Mucosa of rectum (tissue), 2 donors: ENCODE data around the gene UNC5B.
"Not testable (repeated sequence)": the region's sequence is repeated elsewhere in the genome, so short reads cannot be mapped to it uniquely, and the experiment has no call there.

ENCODE experiments used
- H3K27ac ChIP-seq, 2 donors: one replicate each; pipeline ENCODE4 v1.7.0; 2013; ENCODE audit warnings: inconsistent platforms in 2 of 2, low read depth in 2 of 2, low read length in 2 of 2
- H3K27me3 ChIP-seq, 2 donors: one replicate each; pipeline ENCODE4 v1.7.0; 2013; ENCODE audit warnings: low read length in 2 of 2; ENCODE audit not compliant: control insufficient read depth in 2 of 2, insufficient read depth in 2 of 2
- H3K36me3 ChIP-seq, 2 donors: one replicate each; pipeline ENCODE4 v1.7.0; 2013; ENCODE audit warnings: low read length in 2 of 2; ENCODE audit not compliant: control insufficient read depth in 2 of 2, insufficient read depth in 2 of 2
- H3K4me1 ChIP-seq, 2 donors: one replicate each; pipeline ENCODE4 v1.7.0; 2013; ENCODE audit warnings: low read length in 2 of 2, mild to moderate bottlenecking in 1 of 2; ENCODE audit not compliant: control insufficient read depth in 2 of 2, insufficient read depth in 2 of 2
- H3K4me3 ChIP-seq, 2 donors: one replicate each; pipeline ENCODE4 v1.7.0; 2013; ENCODE audit warnings: low read length in 2 of 2
- H3K9ac ChIP-seq, 2 donors: one replicate each; pipeline ENCODE4 v1.7.0; 2013; ENCODE audit warnings: low read length in 2 of 2, low read depth in 1 of 2, mild to moderate bottlenecking in 1 of 2
- H3K9me3 ChIP-seq, 2 donors: one replicate each; pipeline ENCODE4 v1.7.0; 2013; ENCODE audit warnings: low read length in 2 of 2; ENCODE audit not compliant: control insufficient read depth in 2 of 2
- donor health status: healthy.
- donor health status: Normal muscosa, but diverticular disease.

The UNC5B gene

DNA sequence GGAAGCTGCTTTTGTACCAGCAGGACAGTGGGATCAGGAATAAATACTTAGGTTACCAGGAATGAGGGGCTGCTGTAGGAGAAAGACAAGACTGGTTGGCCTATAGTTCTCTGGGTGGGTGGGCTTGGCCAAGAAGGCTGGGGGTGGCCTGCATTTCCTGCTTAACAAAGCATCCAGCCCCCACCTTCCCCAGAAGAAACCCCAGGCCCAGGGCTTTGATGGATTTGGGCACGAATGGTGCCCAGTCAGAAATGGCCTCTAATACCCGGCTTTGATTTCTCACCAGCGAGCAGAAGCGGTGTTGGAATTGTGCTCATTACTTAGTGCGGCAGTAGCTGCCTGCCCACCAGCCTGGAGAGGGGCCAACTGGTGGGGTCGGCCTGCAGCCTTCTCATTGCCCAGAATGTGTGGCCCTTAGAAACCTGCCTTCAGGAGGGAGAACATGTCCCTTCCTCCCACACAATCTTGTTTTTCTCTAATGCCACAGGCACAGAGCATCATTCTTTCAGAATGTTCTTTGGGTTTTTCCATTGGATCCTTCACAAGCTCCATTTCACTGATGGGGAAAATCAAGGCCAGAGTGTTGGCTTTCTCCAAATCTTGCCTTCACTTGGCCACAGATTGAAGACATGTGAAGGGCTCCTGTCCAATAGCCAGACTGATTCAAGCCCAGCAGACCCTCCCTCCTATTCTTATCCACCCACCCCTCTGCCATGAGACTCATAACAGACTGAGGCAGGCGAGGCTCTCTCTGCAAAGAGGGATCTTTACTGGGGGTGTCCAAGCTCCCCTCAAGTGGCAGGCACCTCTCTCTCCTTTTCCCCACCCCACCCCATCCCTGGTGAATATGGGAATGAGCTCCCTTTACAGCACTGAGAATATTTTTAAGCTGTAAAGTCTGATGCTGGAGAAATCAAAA lies 2.5 kb downstream of the UNC5B start:
- Histone ChIP-seq H3K9ac (no peak overlapping the region), H3K27me3 (peaks cover 16 to 28% of the 10 kb centered on the region in 2 donors), H3K4me1 (peaks cover 20 to 41% of the 10 kb centered on the region in 2 donors), H3K36me3 (no peaks in the 10 kb centered on the region), H3K9me3 (no peaks in the 10 kb centered on the region), H3K4me3 (peak overlapping the region; percentile 68 to 80), H3K27ac (no peak overlapping the region)

DNA sequence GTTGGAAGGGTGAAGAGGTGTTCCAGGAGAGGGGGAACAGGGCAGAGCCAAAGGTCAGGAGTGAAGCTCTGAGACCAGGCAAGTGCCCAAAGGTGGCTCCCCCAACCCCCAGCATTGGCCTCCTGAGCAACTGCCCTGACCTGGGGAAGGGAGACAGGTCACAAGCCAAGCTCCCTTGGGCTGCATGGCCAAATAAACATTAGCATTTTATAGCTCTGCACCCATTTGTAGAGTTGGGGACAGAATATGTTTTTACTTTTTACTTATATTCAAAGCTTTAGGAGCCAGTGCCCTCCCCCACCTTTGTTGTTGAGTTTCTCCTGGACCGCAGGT lies 4.0 kb downstream of the UNC5B start:
- Histone ChIP-seq H3K36me3 (no peaks in the 10 kb centered on the region), H3K27ac (no peak overlapping the region), H3K4me3 (no peak overlapping the region), H3K27me3 (peaks cover 4 to 19% of the 10 kb centered on the region in 2 donors), H3K4me1 (peaks cover 20 to 33% of the 10 kb centered on the region in 2 donors), H3K9ac (peak overlapping the region in 1 of 2 donors; percentile 52), H3K9me3 (no peaks in the 10 kb centered on the region)

DNA sequence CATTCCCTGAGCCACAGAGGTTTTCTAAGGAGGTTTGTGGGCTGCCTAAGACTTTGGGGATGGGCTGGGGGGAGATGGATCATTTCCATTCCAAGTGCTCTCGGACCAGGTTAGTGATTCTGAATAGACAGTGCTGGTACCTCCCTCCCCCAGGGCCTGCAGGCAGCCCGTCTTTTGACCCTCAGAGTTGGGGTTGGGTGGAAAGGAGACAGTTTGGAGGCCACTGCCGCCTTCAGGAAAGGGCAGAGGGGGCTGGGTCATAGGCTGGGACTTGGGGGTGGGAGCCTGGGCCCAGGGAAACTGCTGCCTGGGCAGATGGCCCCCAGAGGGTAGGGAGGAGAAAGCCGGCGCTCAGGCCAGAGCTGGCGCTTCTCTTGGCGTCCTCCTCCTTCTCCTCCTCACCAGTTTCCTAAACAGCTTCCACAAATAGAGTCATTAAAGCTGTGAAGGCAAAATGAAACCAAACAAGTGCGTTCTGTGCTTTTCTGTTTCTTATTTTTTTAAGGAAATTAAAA lies 4.4 kb downstream of the UNC5B start:
- H3K27me3 ChIP-seq = peaks cover 0 to 14% of the 10 kb centered on the region in 2 donors
- peak overlapping the region; percentile 34 to 57 for H3K4me3 ChIP-seq
- H3K4me1 ChIP-seq = peaks cover 15 to 31% of the 10 kb centered on the region in 2 donors
- no peaks in the 10 kb centered on the region for H3K9me3 ChIP-seq
- no peaks in the 10 kb centered on the region for H3K36me3 ChIP-seq
- H3K9ac ChIP-seq = peak overlapping the region in 1 of 2 donors; percentile 52
- H3K27ac ChIP-seq = no peak overlapping the region

DNA sequence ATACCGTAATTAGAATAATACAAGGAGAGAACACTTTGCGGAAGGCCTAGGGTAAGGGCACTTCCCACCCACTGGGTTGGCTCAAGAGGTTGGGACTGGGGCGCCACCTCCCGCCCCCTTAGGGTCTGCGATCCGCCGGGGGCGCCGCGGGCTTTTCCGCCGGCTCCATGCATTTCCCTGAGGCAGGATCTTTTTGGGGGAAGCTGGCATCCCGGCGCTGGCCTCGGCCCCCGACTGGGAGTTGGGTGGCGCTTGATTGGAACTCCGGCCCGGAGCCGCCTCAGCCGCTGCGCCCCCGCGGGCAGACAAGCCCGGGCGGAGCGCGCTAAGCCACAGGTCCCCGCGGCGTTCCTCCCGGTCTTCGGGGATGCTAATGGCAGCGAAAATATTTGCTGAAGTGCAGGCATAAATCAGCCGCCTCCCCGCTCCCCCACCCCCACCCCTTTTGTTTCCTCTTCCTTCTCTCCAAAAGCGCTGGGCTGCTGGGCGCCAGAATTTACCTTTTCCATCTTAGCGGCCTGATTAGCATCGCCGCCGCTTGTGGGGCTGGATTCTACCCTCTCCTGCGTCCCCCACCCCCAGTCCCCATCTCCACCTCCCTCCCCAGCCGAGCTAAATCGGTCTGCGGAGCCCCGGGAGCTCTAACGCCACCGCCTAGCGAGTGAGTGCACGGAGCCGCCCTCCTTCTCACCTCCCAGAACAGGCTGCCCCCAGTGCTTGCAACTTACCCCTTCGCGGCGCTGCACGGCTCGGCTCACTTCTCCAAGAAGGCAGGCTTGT lies 5.1 kb downstream of the UNC5B start:
- peaks cover 11 to 28% of the 10 kb centered on the region in 2 donors for H3K4me1 ChIP-seq

DNA sequence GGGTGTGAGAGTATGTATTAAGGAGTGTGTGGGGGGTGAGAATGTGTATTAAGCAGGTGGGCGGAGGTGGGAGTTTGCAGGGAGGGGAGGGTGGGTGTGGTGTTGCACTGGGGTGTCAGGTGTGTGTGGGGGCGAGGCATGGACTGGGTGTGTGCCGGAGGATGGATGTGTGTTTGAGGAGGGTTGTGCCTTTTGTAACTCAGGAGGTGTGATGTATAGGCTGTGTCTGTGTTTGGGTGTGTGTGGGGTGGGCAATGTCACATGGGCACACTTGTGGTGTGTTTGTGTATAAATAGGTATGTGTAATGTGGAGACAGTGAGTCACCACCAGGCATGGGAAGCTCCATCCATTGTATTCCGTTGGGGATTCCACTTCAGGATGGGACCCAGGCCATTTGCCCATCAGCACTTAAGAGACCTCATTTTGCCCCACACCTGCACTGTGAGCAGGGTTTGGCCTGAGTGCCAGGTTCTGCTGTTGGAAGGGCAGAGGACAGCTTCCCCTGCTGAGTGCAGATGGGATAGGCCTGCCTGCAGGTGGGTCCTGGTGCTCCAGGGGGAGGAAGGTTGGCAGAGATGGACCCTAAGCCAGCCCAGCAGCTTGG lies 5.8 kb downstream of the UNC5B start:
- H3K27me3 ChIP-seq = peaks cover 0 to 14% of the 10 kb centered on the region in 2 donors
- no peaks in the 10 kb centered on the region for H3K36me3 ChIP-seq
- H3K9ac ChIP-seq = no peak overlapping the region
- peaks cover 11 to 24% of the 10 kb centered on the region in 2 donors for H3K4me1 ChIP-seq
- H3K27ac ChIP-seq = no peak overlapping the region
- H3K9me3 ChIP-seq = no peaks in the 10 kb centered on the region
- H3K4me3 ChIP-seq = peak overlapping the region in 1 of 2 donors; percentile 57

More for the DNA sequence above, 5.1 kb downstream of the UNC5B start:
- H3K27me3 ChIP-seq = peaks cover 0 to 14% of the 10 kb centered on the region in 2 donors
- peak overlapping the region in 1 of 2 donors; percentile 52 for H3K9ac ChIP-seq
- H3K36me3 ChIP-seq = no peaks in the 10 kb centered on the region
- peak overlapping the region; percentile 34 to 57 for H3K4me3 ChIP-seq
- no peak overlapping the region for H3K27ac ChIP-seq
- no peaks in the 10 kb centered on the region for H3K9me3 ChIP-seq

DNA sequence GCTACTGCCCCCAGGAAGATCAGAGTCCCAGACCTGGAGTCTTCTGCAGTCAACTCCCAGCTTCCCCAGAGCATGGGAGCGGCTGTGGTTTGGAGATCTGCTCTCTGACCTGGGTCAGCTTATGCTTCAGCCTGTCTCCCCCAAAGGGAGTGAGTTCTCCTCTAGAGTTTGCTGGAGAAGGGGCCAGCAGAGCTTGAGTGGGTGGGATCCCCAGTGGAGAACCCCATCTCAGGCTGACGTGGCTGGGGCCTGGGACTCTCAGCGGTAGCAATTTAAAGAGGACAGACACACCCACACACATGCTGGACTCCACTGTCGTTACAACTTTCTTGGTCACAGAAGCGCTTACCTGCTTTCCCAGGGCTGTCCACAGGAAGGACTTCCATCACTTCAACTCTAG lies 6.3 kb downstream of the UNC5B start:
- H3K36me3 ChIP-seq = no peaks in the 10 kb centered on the region
- no peak overlapping the region for H3K27ac ChIP-seq
- H3K27me3 ChIP-seq = peaks cover 0 to 14% of the 10 kb centered on the region in 2 donors
- H3K4me1 ChIP-seq = peaks cover 11 to 21% of the 10 kb centered on the region in 2 donors
- no peak overlapping the region for H3K4me3 ChIP-seq
- no peak overlapping the region for H3K9ac ChIP-seq
- no peaks in the 10 kb centered on the region for H3K9me3 ChIP-seq

DNA sequence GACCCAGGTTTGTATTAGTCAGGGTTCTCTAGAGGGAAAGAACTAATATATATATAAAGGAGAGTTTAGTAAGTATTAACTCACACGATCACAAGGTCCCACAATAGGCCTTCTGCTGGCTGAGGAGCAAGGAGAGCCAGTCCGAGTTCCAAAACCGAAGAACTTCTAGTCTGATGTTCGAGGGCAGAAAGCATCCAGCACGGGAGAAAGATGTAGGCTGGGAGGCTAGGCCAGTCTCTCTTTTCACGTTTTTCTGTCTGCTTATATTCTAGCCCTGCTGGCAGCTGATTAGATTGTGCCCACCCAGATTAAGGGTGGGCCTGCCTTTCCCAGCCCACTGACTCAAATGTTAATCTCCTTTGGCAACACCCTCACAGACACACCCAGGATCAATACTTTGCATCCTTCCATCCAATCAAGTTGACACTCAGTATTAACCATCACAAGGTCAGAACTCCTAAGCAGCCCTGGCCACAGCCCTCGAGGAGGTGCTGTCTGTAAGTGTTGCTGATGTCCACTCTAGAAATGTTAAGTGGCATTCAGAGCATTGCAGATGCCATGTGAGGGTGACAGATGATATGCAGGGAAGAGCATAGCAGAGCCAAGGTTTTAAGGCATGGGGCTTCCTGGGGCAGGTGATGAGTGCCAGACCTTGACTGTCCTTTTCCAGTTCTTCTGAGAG lies 7.0 kb downstream of the UNC5B start:
- H3K9ac ChIP-seq, H3K9me3 ChIP-seq, H3K27ac ChIP-seq, H3K4me3 ChIP-seq, H3K36me3 ChIP-seq: not testable (repeated sequence)
- H3K27me3 ChIP-seq = peaks cover 0 to 14% of the 10 kb centered on the region in 2 donors
- H3K4me1 ChIP-seq = peaks cover 7 to 15% of the 10 kb centered on the region in 2 donors

DNA sequence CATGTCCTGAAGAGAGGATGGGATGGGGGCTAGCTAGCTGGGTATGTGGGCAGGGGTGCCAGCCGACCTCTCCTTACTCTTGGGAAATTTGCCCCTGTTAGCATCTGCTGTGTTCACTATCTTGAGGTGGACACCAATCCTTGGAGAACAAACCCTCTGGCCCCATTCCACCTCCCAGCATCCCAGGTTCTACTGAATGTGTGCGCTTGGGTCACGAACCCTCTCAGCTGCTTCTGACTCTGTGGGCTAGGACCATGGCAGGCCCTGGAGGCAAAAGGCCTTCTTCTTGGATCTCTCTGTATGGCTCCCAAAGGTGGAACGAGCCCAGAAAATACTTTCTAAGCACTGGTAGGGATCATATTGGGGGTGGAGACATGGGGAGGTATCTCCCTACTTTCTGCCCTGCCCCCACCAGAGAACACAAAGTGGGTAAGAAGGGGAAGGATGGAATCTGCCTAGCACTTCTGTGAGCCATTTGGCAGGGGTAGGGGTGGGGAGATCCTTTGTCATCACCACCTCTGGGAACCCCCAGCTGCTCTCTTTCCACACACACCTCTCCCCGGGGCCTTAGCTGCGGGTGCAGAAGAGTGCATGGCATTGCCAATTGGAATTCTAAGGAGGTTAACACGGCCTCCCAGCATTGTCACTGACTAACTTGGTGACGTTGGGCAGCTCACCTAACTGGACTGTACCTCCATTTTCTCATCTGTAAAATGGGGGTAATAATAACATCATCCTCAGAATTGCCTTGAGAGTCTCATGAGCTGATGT lies 7.7 kb downstream of the UNC5B start:
- Histone ChIP-seq H3K36me3 (no peaks in the 10 kb centered on the region), H3K4me3 (no peak overlapping the region), H3K4me1 (peaks cover 7 to 15% of the 10 kb centered on the region in 2 donors), H3K9ac (no peak overlapping the region), H3K27ac (no peak overlapping the region), H3K27me3 (peaks cover 0 to 10% of the 10 kb centered on the region in 2 donors), H3K9me3 (no peaks in the 10 kb centered on the region)
